C4-2B (cell line): ENCODE data around the gene PPARD.
A peak's percentile ranks its signal among the peaks of the same experiment; 100 is the strongest.

ENCODE experiments used
- H3K27ac ChIP-seq: fragments of 450-650 bp; 2 replicates; pipeline ENCODE4 v1.5.1; 2017
- ZFX ChIP-seq: fragments of 450-650 bp; IDR thresholded peaks from 2 replicates; pipeline ENCODE4 v1.6.1; 2017
- TF ChIP-seq, protein P1 (sequence below): fragments of 450-650 bp; conservative IDR thresholded peaks from 2 replicates; pipeline ENCODE4 v1.5.1; 2017; ENCODE audit warnings: mild to moderate bottlenecking

The PPARD gene

DNA sequence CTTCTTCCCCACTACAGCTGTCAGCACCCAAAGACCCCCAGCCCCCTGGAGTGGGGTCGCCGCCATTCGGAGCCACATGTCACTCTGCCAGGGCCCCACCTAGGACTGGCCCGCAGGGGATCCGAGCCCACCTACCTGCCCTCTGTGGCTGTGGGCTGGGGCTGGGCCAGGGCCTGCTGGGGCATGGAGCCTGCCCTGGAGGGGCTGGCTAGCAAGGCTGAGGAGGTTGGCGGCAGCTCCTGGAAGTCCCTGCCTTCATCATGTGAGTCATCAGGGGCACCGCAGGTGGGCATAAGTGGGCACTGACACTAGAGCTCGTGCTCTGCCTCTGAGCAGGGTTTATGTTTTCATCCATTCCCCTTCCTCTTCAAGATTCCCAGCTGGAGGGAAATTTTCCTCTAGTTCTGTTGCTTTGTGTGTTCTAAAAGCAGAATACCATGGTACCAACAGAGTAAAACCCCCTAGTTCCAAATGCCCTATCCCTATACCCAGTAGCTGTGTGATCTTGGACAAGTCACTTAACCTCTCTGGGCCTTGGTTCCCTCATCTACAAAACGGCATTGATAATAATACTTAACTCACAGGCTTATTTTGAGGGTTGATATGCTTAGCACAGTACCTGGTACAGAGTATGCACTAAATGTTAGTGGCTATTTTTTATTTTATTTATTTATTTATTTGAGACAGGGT lies 101.1 kb downstream of the PPARD start:
- no peak for TF ChIP-seq ZFX
- TF ChIP-seq, protein P1, sequence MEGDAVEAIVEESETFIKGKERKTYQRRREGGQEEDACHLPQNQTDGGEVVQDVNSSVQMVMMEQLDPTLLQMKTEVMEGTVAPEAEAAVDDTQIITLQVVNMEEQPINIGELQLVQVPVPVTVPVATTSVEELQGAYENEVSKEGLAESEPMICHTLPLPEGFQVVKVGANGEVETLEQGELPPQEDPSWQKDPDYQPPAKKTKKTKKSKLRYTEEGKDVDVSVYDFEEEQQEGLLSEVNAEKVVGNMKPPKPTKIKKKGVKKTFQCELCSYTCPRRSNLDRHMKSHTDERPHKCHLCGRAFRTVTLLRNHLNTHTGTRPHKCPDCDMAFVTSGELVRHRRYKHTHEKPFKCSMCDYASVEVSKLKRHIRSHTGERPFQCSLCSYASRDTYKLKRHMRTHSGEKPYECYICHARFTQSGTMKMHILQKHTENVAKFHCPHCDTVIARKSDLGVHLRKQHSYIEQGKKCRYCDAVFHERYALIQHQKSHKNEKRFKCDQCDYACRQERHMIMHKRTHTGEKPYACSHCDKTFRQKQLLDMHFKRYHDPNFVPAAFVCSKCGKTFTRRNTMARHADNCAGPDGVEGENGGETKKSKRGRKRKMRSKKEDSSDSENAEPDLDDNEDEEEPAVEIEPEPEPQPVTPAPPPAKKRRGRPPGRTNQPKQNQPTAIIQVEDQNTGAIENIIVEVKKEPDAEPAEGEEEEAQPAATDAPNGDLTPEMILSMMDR = no peak
- no peak overlapping the region for H3K27ac ChIP-seq

DNA sequence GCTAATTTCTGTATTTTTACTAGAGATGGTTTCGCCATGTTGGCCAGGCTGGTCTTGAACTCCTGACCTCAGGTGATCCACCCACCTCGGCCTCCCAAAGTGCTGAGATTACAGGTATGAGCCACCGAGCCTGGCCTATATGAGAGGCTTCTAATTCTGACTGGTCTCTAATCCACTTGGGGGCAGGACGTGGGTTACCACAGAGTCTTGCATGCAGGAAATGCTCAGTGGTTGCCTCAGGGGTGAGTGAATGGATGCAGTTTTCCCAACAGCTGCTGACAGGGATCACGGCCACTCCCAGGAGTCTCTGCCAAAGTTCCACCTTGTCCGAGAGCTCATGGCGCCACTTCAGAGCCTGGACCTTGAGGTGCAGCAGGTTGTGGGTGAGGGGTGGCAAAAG lies 103.3 kb downstream of the PPARD start:
- H3K27ac ChIP-seq = no peak overlapping the region
- no peak for TF ChIP-seq ZFX

DNA sequence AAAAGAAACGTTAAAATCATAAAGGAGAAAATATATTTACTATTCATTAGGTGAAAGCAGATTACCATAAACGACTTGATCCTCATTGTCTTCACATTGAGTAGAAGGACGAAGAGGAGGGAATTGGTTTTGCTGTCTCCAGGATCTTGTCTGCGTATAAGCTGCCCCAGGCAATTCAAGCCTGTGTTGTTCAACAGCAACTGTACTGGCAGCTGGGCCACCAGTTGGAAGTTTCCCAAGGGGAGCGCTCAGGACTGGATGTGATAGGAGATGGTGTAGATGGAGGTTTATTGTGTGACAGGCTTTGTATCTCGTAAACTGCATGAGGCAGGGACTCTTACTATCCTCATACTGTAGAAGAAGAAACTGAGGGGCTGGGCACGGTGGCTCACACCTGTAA lies 105.8 kb downstream of the PPARD start:
- no peak for TF ChIP-seq ZFX
- TF ChIP-seq, protein P1 = no peak
- H3K27ac ChIP-seq = no peak overlapping the region

DNA sequence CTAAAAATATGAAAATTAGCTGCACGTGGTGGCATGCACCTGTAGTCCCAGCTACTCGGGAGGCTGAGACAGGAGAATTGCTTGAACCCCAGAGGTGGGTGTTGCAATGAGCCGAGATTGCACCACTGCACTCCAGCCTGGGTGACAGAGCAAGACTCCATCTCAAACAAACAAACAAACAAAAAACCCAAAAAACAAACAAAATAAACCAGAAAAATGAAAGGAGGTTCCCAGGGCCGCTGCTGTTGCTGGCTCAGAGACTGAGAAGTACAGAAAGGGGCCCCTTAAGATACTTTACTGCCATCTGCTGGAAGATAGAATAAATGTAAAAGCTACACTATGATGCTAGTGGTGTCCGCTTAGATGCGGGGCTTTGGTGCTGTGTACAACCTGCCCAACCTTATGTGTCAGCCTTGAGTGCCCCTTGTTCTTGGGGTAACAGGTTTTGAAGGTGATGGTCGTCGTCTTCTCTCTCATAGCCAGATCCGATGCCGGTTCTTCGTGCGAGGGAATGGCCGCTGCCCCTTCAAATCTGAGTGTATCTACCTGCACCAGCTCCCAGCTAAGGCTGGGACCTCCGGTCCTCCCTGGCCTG lies 107.0 kb downstream of the PPARD start:
- TF ChIP-seq, protein P1 = peak; percentile 81
- TF ChIP-seq ZFX = no peak

DNA sequence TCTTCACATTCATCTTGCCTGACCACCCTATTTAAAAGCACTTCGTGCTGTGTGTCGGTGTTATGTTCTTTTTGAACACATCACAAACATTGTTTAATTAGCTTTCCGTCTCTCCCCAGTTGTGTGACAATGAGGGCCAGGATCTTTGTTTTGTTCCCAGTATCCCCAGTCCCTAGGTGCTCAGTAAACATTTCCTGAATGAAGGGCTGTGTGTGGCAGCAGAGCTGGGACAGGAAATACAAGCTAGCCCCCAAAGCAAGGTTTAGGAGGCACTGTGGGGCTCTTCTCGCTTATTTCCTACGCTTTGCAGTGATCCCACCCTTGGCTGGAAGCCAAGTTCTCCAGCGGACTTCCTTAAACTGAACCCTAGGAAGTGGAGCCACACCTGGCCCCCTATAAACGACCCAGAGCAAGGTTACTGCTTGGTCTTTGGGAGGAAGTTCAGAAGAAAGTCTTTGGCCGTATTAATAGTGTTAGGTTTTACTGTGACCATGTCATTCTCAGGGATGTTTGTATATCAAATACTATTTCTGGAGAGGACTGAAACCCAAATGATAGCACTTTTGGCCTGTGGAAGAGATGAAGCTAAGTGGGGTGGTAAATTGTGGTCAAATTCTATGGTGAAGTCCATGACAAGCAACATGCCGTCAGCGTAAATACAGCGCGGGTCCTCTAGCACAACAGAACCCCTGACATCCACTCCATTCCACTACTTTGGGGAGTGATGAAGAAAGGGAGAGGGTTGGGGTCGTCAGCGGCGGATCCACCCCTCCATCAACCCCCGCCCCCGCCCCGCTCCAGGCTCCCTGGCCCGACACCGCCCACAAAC lies 109.2 kb downstream of the PPARD start:
- H3K27ac ChIP-seq = no peak overlapping the region; the same call in 1 of the 2 replicates
- TF ChIP-seq, protein P1 = no peak
- no peak for TF ChIP-seq ZFX

More for the DNA sequence above, 107.0 kb downstream of the PPARD start:
- no peak overlapping the region for H3K27ac ChIP-seq

DNA sequence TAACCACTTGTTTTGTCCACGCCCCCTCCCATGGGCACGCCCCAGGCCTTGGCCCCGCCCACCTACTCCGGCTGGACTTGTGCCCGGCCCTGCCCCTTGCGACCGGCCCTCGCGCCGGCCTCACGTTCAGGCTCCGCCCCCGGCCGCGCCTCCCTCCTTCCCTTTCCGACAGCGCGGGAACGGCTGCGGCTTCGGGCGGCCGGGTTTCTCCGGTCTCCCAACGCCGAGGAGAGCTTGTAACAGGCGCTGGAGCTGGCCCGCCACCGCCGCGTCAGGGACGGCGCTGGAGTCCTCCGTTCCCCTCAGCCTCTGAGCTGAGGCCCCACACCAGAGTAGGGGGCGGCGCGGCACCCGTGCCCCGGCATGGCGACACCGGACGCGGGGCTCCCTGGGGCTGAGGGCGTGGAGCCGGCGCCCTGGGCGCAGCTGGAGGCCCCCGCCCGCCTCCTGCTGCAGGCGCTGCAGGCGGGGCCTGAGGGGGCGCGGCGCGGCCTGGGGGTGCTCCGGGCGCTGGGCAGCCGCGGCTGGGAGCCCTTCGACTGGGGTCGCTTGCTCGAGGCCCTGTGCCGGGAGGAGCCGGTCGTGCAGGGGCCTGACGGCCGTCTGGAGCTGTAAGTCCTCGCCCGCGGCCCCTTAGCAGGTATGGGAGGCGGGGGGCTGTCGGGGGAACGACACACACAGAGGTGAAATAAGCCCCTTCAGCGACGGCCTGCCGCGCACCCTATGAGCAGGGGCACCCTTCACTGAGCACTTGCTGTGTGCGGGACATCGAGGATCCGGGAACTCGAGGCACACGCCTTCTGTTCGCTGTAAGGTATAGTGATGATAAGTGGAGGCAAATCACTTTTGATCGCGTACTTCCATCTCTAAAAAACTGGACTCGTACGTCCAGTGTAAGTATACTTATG lies 110.1 kb downstream of the PPARD start, which contains the start of gene FANCE:
Gene FANCE, plus strand, starts transcription at position 156 of the 908 bp plus-strand sequence. Its CDS starts 208 bp downstream, at position 364.
- 0 out of 2 replicates have a peak, but pooled peaks have one; percentile 36 for TF ChIP-seq ZFX
- TF ChIP-seq, protein P1 = no peak
- peak within 1 kb of the TSS; percentile 67 for H3K27ac ChIP-seq

DNA sequence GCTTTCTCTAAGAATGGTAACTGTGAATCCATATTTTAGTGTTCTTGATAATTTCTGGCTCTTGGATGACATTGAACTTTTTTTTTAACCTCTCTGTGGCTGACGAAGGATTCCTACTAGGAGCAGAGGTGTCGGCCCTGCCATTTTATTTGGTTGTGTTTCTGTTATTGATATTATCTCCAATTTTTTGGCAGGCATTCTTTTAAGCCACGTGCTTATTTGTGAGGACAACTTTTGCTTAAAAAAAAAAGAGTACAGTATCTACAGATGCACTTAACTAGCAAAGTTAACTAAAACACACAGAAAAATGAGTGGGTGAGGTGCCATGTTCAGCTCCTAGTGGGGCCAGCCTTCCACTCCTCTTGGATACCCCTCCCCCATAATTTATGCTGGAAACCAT lies 110.9 kb downstream of the PPARD start:
- TF ChIP-seq, protein P1 = no peak
- TF ChIP-seq ZFX = no peak
- no peak overlapping the region for H3K27ac ChIP-seq
